CD14-positive monocyte (primary cell): ENCODE measurements around the gene JARID2. TPM values are rescaled to one million over a fixed set of nuclear protein-coding genes. Genes with fewer than 3 reads are reported as not detected.

Experiments used
- DNase-seq, 3 donors: peaks; one replicate each; pipeline ENCODE4 v3.0.0-alpha.2; 2011 to 2022
- H2AFZ ChIP-seq: 2 replicates; pipeline ENCODE4 v1.6.0; 2012; ENCODE audit warnings: mild to moderate bottlenecking, low read depth, low read length, inconsistent platforms; ENCODE audit not compliant: insufficient read depth, poor library complexity, severe bottlenecking
- H3K27ac ChIP-seq, 2 donors: 1 replicate in 1 of 2; 2 replicates in 1 of 2; pipeline ENCODE4 v1.5.1; 2012 to 2013; ENCODE audit warnings: low read length in 2 of 2, control low read depth in 1 of 2, inconsistent platforms in 1 of 2, low read depth in 1 of 2, mild to moderate bottlenecking in 1 of 2
- H3K27me3 ChIP-seq, 2 donors: one replicate each; pipeline versions ENCODE4 v1.6.0 to v1.6.1; 2011 to 2013; ENCODE audit warnings: low read length in 2 of 2; ENCODE audit not compliant: control insufficient read depth in 2 of 2, insufficient read depth in 2 of 2
- H3K36me3 ChIP-seq, 2 donors: replicated peaks in 1 of 2; 1 replicate in 1 of 2; 2 replicates in 1 of 2; pipeline versions ENCODE4 v1.5.1 to v1.6.1; 2012 to 2013; ENCODE audit warnings: low read length in 2 of 2, control low read depth in 1 of 2, inconsistent platforms in 1 of 2, mild to moderate bottlenecking in 1 of 2; ENCODE audit not compliant: insufficient read depth in 2 of 2, control insufficient read depth in 1 of 2
- H3K4me1 ChIP-seq, 2 donors: 1 replicate in 1 of 2; 2 replicates in 1 of 2; pipeline versions ENCODE4 v1.5.1 to v1.6.1; 2012 to 2013; ENCODE audit warnings: low read length in 2 of 2, control low read depth in 1 of 2, inconsistent platforms in 1 of 2, mild to moderate bottlenecking in 1 of 2, moderate library complexity in 1 of 2; ENCODE audit not compliant: insufficient read depth in 2 of 2, control insufficient read depth in 1 of 2
- H3K4me2 ChIP-seq: replicated peaks from 2 replicates; pipeline ENCODE3; 2012; ENCODE audit warnings: low read length, moderate library complexity, mild to moderate bottlenecking; ENCODE audit not compliant: poor library complexity, severe bottlenecking; ENCODE audit errors: extremely low read depth
- H3K4me3 ChIP-seq, 3 experiments: fragments of 200-600 bp in 1 of 3; sonication (generic) in 1 of 3; replicated peaks in 1 of 3; 1 replicate in 2 of 3; 2 replicates in 1 of 3; pipeline ENCODE4 v1.5.1; 2011 to 2013; ENCODE audit warnings: low read length in 3 of 3, mild to moderate bottlenecking in 3 of 3, control low read depth in 2 of 3, low read depth in 2 of 3, inconsistent platforms in 1 of 3, moderate library complexity in 1 of 3
- H3K79me2 ChIP-seq: 2 replicates; pipeline ENCODE4 v1.6.0; 2012; ENCODE audit warnings: mild to moderate bottlenecking, control low read depth, inconsistent platforms, low read length, moderate library complexity; ENCODE audit not compliant: insufficient read depth
- H3K9ac ChIP-seq: 2 replicates; pipeline ENCODE4 v1.6.0; 2017; ENCODE audit warnings: low read length, mild to moderate bottlenecking; ENCODE audit not compliant: insufficient read depth, poor library complexity, severe bottlenecking
- H3K9me3 ChIP-seq, 2 donors: replicated peaks in 1 of 2; 1 replicate in 1 of 2; 2 replicates in 1 of 2; pipeline versions ENCODE4 v1.5.1 to v1.6.1; 2012 to 2013; ENCODE audit warnings: low read length in 2 of 2, control low read depth in 1 of 2; ENCODE audit not compliant: control insufficient read depth in 1 of 2, insufficient read depth in 1 of 2
- H4K20me1 ChIP-seq: 2 replicates; pipeline ENCODE4 v1.6.0; 2012; ENCODE audit warnings: mild to moderate bottlenecking, low read length, control low read depth, moderate library complexity; ENCODE audit not compliant: insufficient read depth
- H3K27ac Mint-ChIP-seq, 7 donors: one replicate each; pipeline ENCODE4 v1.8.0; 2020; ENCODE audit warnings: mild to moderate bottlenecking in 7 of 7, mixed read lengths in 7 of 7, moderate library complexity in 6 of 7, inconsistent platforms in 2 of 7
- H3K27me3 Mint-ChIP-seq, 3 donors: one replicate each; pipeline ENCODE4 v1.8.0; 2021 to 2022; ENCODE audit warnings: low read depth in 3 of 3, mild to moderate bottlenecking in 3 of 3, mixed read lengths in 3 of 3, moderate library complexity in 3 of 3, inconsistent platforms in 1 of 3
- H3K36me3 Mint-ChIP-seq, 2 donors: one replicate each; pipeline ENCODE4 v1.8.0; 2020; ENCODE audit warnings: mixed read lengths in 2 of 2, inconsistent platforms in 1 of 2, mild to moderate bottlenecking in 1 of 2
- H3K4me1 Mint-ChIP-seq: one replicate; pipeline ENCODE4 v1.8.0; 2020; ENCODE audit warnings: mild to moderate bottlenecking, mixed read lengths
- H3K4me3 Mint-ChIP-seq, 2 donors: one replicate each; pipeline ENCODE4 v1.8.0; 2020; ENCODE audit warnings: mild to moderate bottlenecking in 2 of 2, mixed read lengths in 2 of 2, moderate library complexity in 1 of 2
- H3K9me3 Mint-ChIP-seq, 7 donors: one replicate each; pipeline ENCODE4 v1.8.0; 2020 to 2022; ENCODE audit warnings: mixed read lengths in 7 of 7, mild to moderate bottlenecking in 6 of 7, moderate library complexity in 6 of 7, inconsistent platforms in 2 of 7
- CTCF ChIP-seq: fragments of 200-600 bp; IDR thresholded peaks from one replicate; pipeline ENCODE4 v1.8.0; 2022; ENCODE audit warnings: antibody characterized with exemption, mild to moderate bottlenecking
- WGBS: methylation state at CpG from one replicate; pipeline ENCODE4 v1.1.5; 2013; ENCODE audit warnings: missing lambda C conversion rate; ENCODE audit not compliant: insufficient coverage; 5-methylcytosine and 5-hydroxymethylcytosine counted together
- intact Hi-C, 2 donors: fragments of 100-400 bp; cut with micrococcal nuclease; formaldehyde crosslinking; loops; one replicate each; pipeline versions ENCODE4 v1.15.0 to v1.15.1; 2023
- polyA plus RNA-seq, 3 donors: library from polyadenylated mRNA; depleted of rRNA in 1 of 3; unstranded in 2 of 3; stranded (reverse) in 1 of 3; fragments of 300-500 nt in 2 of 3; fragments of >200 nt in 1 of 3; fragmentation: Illumina TruSeq in 2 of 3; gene quantifications; 1 replicate in 2 of 3; 2 replicates in 1 of 3; pipeline ENCODE4 v1.2.3, GENCODE V29; 2012 to 2021

JARID2 gene
- polyA plus RNA-seq, 3 donors = 6.8 to 17.5 (median 12.5) TPM

GRCh38 chr6:15504581-15505350 lies 258.9 kb downstream of the JARID2 start:
- H3K79me2 ChIP-seq = peaks cover 63% of the 10 kb centered on the region
- H3K4me1 Mint-ChIP-seq = peaks cover 22% of the 10 kb centered on the region
- H3K4me3 Mint-ChIP-seq = no peak overlapping the region
- no peaks in the 10 kb centered on the region for H3K9me3 ChIP-seq
- peaks cover 89 to 99% of the 10 kb centered on the region in 2 donors for H3K36me3 Mint-ChIP-seq
- intact Hi-C loops = no loop called here
- peaks cover 98% of the 10 kb centered on the region for H4K20me1 ChIP-seq
- peaks cover 92 to 98% of the 10 kb centered on the region in 2 donors for H3K36me3 ChIP-seq
- no peak for TF ChIP-seq CTCF
- H3K27me3 Mint-ChIP-seq = peaks cover 0 to 3% (median 0%) of the 10 kb centered on the region in 3 donors
- H3K27ac Mint-ChIP-seq = peak overlapping the region in 6 of 7 donors; percentile 9 to 92 (median 48)
- H3K4me3 ChIP-seq = no peak overlapping the region
- H3K27ac ChIP-seq = peak overlapping the region; percentile 13 to 36
- no peak overlapping the region for H3K9ac ChIP-seq
- peaks cover 10 to 20% of the 10 kb centered on the region in 2 donors for H3K4me1 ChIP-seq
- WGBS = 70% methylated on average over 12 of the region's 26 CpGs
- DNase-seq = no peak
- H2AFZ ChIP-seq = no peak overlapping the region
- H3K4me2 ChIP-seq = no peak overlapping the region
- H3K9me3 Mint-ChIP-seq = peaks cover 0 to 3% (median 0%) of the 10 kb centered on the region in 7 donors
- no peaks in the 10 kb centered on the region for H3K27me3 ChIP-seq

GRCh38 chr6:15505463-15505918 lies 259.6 kb downstream of the JARID2 start:
- 82% methylated on average over 17 of the region's 18 CpGs for WGBS
- intact Hi-C loops = no loop called here
- H3K27ac Mint-ChIP-seq = peak overlapping the region in 5 of 7 donors; percentile 42 to 92 (median 68)

More at GRCh38 chr6:15505463-15505918, 259.6 kb downstream of the JARID2 start:
- peaks cover 62% of the 10 kb centered on the region for H3K79me2 ChIP-seq
- Mint-ChIP-seq H3K4me3 (no peak overlapping the region), H3K36me3 (peaks cover 87 to 99% of the 10 kb centered on the region in 2 donors), H3K27me3 (peaks cover 0 to 3% (median 0%) of the 10 kb centered on the region in 3 donors), H3K4me1 (peaks cover 22% of the 10 kb centered on the region), H3K9me3 (peaks cover 0 to 3% (median 0%) of the 10 kb centered on the region in 7 donors)
- H3K4me2 ChIP-seq = no peak overlapping the region
- H3K4me1 ChIP-seq = peaks cover 10 to 20% of the 10 kb centered on the region in 2 donors
- H3K36me3 ChIP-seq = peaks cover 91 to 98% of the 10 kb centered on the region in 2 donors
- DNase-seq = no peak
- H2AFZ ChIP-seq = no peak overlapping the region
- H4K20me1 ChIP-seq = peaks cover 98% of the 10 kb centered on the region
- H3K9ac ChIP-seq = no peak overlapping the region
- H3K4me3 ChIP-seq = no peak overlapping the region
- H3K9me3 ChIP-seq = no peaks in the 10 kb centered on the region
- H3K27me3 ChIP-seq = no peaks in the 10 kb centered on the region
- TF ChIP-seq CTCF = no peak
- H3K27ac ChIP-seq = peak overlapping the region in 1 of 2 donors; percentile 21
